Inflammatory macrophage treated with lipopolysaccharide for 4 hours (primary cell): Measurements from ENCODE around the gene MEN1.

ENCODE experiments used
- DNase-seq: peaks from one replicate; pipeline ENCODE4 v3.0.0-alpha.2; 2020

Gene MEN1

GRCh38 chr11:64778223-64778472 lies 32.2 kb downstream of the MEN1 start:
- DNase-seq: no peak

- DNase-seq: peak; percentile 84
Observed at GRCh38 chr11:64777449-64778222, 32.7 kb downstream of the MEN1 start.

GRCh38 chr11:64776875-64777274 lies 33.5 kb downstream of the MEN1 start:
- no peak for DNase-seq

GRCh38 chr11:64776425-64776824 lies 33.9 kb downstream of the MEN1 start:
- no peak for DNase-seq

GRCh38 chr11:64774144-64774543 lies 36.2 kb downstream of the MEN1 start:
- no peak for DNase-seq

GRCh38 chr11:64772303-64773018 lies 37.9 kb downstream of the MEN1 start:
- DNase-seq: peak; percentile 78

- peak; percentile 59 for DNase-seq
Observed at GRCh38 chr11:64771861-64772260, 38.5 kb downstream of the MEN1 start.

- DNase-seq: no peak
Observed at GRCh38 chr11:64770120-64770519, 40.2 kb downstream of the MEN1 start.

GRCh38 chr11:64769283-64769682 lies 41.1 kb downstream of the MEN1 start:
- DNase-seq: no peak

GRCh38 chr11:64768300-64768694 lies 42.1 kb downstream of the MEN1 start:
- DNase-seq: no peak

- peak; percentile 73 for DNase-seq
Observed at GRCh38 chr11:64767344-64768299, 42.7 kb downstream of the MEN1 start.

GRCh38 chr11:64766881-64767280 lies 43.5 kb downstream of the MEN1 start:
- no peak for DNase-seq

- DNase-seq: no peak
Observed at GRCh38 chr11:64765851-64766665, 44.3 kb downstream of the MEN1 start.

- DNase-seq: no peak
Observed at GRCh38 chr11:64765291-64765850, 45.0 kb downstream of the MEN1 start.

GRCh38 chr11:64764753-64765152 lies 45.6 kb downstream of the MEN1 start:
- DNase-seq: no peak

GRCh38 chr11:64764040-64764611 lies 46.2 kb downstream of the MEN1 start:
- no peak for DNase-seq

GRCh38 chr11:64763526-64764039 lies 46.8 kb downstream of the MEN1 start:
- no peak for DNase-seq

- DNase-seq: no peak
Observed at GRCh38 chr11:64762674-64763525, 47.5 kb downstream of the MEN1 start.

- DNase-seq: no peak
Observed at GRCh38 chr11:64762277-64762673, 48.1 kb downstream of the MEN1 start.

GRCh38 chr11:64760759-64761420 lies 49.5 kb downstream of the MEN1 start:
- no peak for DNase-seq
